ENCODE results near the gene GATA2.

Gene GATA2

DNA sequence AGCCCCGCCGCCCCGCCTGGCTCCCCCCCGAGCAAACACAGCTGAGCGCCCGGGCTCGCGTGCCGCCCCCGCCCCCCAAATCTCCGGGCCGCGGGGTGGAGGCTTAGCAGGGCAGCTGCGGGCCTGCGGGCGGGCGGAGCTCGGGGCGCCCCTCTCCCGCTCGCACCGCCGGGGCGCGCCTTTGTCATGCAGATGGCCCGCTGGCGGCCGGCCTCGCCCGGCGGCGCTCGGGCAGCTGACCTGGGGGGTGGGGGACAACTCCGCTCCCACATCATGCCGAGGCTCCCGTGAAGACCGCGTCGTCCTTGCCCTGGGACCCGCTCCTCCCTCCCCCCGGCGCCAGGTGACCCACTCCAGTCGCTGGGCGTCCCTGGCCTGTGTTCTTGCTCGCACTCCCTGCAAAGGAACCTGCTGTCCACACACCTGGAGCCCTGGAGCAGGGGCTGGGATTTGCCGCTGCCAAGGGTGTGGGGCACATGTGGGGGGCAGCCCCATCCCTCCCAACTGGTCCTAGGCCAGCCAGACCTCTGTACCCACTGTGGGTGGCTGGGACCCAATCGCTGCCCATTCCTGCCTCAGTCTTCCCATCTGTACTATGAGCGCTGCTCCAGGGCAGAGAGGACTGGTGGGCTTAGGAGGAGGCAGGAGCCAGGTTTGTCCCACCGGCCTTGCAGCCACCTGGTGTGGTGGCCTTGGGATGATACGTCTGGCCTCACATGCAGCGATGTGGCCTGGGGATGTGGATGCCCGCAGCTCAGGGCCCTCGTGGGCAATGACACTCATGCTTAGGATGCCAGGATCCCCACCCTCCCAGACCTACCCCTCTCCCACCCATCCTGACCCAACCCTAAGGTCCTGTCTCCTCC, 59.8 kb downstream of the GATA2 start:
- no peak for DNase-seq (ENCODE audit: low read depth)

DNA sequence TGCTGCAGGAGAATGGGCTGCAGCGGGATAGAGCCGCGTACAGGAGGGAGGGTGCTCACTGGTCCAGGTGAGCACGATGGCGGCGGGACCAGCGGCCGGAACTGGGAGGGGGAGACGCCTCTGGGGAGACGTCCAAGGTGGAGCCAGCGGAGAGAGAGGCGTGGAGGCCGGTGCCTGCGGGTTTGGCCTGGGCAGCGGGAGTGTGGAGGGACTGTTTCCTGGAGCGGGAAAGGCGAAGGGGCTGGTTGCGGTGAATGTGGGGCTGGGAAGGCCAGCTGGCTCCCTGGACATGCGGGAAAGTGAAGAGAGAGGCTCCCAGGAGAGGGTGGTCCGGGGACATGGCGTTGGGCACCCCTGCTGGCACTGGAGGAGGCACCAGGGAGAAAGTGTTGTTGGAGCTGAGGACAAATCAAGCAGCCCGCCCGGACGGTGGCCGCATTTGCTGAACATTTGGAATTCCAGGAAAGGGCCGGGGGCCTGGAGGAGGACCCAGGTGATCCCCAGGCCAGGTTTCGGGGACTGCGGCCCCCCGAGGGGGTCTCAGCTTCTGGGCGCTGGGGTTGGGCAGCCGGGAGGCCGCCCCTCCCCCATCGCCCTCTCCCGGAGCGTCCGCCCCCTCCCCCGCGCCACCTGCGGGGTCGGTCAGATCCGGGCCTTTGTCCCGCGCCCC, 60.6 kb downstream of the GATA2 start:
- DNase-seq (ENCODE audit: low read depth) = no peak

DNA sequence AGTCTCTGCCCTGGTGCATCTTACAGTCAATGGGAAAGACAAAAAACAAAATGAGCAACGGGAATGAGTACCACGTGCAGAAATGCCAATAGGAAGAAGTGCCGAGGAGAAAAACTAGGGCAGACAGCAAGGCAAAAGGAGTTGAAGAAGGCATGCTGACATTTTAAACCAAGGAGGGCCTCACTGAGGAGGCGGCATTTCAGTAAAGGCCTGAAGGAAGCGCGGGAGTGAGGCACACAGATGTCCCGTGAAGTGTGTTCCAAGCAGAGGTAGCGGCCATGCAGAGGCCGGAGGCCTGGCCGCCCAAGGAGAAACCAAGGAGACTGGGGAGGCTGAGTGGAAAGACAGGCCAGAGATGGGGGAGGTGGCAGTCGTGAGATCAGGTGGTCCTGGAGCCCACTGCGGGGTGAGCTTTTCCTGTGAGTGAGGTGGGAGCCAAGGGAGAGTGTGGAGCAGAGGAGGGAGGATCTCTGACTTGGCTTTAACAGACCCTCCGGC, 61.1 kb downstream of the GATA2 start:
- DNase-seq (ENCODE audit: low read depth) = no peak

DNA sequence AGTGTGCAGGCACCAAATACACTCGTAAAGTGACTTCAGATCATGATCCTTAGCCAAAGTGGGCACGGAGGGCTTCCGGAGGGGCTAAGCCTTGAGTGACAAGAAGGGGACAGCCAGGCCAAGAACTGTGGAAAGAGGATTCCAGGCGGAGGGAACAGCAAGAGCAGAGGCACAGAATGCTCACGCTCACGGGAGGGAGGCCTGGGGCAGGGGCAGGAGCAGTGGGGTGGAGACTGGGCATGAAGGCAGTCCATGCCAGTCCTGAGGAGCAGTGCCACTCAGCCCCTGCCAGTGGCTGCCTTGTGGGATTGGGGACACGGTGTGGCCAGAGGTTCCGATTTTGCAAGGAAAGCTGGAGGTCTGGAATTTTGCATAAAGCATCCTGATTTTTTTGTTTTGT, 62.3 kb downstream of the GATA2 start:
- DNase-seq (ENCODE audit: low read depth) = no peak

DNA sequence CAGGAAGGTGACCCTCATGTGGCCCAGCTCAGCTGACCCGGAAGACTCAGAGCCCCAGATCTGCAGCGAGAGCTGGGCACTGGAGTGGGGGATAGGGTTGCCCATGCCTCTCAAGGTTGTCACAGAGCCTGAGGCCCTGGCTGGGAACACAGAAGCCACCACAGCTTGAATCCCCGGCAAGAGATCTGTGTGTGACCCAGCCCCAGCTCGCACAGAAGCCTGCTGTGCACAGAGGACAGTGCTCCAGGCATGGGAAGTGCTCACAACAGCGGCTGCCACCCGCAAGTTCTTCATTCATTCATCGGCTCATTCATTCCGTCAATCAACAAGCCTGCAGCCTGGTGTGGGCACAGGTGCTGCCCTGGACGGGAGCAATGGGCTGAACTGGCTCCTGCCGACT, 62.7 kb downstream of the GATA2 start:
- DNase-seq (ENCODE audit: low read depth) = no peak

DNA sequence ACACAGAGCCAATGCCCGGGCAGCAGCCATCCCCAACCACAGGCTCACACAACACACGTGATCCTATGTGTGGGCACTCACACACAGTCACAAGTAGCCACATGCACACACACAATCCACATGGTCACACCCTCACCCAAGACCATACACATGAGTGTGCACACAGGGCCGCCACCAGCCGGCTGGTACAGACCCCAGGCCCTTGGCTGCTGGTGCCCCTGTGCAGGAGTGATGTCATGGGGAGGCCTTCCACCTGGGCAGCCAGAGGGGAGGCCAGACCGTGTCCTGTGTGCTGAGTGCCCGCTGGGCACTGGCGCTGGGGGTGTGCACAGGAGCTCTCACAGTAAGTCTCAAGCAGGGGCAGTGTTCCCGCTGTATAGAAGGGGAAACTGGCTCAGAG, 63.2 kb downstream of the GATA2 start:
- no peak for DNase-seq (ENCODE audit: low read depth)
